HG02870 (cell line): ENCODE results near the gene ITPK1.

Experiments used
- ATAC-seq: cut with Tn5 transposase; IDR thresholded peaks from one replicate; pipeline ENCODE4 v1.9.1; 2021; ENCODE audit warnings: mild to moderate bottlenecking, moderate library complexity; ENCODE audit not compliant: unreplicated experiment

Gene ITPK1

DNA sequence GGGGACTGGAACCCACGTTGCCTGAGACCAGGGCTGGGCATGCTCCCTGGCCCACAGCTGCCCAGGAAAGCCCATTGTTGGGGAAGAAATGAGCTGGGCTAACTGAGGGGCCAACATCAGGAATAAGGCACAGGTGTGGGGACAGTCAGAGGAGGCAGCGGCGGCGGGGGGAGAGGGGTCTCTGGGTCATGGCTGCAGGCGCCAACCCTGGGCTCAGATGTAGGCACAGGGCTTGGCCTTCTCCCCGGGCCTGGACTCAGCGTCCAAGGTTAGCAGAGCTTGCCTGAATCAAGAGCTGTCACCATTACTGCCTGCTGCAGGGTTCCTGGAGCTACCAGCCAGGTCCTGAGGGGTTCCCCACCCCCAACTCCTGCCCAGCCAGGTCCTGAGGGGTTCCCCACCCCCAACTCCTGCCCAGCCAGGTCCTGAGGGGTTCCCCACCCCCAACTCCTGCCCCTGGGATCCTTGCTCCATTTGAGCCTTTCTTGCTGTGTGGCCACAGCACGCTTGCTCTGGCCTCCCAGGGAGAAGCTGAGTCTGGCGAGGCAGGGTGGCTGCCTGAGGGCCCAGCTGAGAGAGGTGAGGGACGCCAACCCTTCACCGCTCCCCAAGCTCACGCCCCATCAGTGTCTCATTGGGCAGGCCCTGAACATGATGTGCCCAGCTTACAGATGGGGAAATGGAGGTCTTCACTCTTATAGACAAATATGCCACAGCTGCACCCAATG, 186.6 kb downstream of the ITPK1 start:
- ATAC-seq, result no peak

DNA sequence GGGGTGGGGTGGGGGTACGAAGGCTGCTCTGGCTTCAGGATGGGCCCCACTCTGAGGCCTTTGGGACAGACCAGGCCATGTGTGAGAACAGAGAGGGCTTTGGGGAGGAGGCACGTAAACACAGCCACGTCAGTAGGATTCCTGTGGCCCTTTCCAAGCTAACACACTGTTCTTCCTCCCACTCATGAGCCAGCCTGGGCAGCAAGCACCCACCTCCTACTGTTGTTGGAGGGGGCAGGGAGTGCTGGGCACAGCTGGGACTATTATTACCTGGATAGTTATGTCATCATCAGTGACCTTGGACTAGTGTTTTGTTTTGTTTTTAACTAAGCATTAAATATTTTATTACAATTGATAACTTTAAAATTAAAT, 187.5 kb downstream of the ITPK1 start:
- no peak for ATAC-seq

DNA sequence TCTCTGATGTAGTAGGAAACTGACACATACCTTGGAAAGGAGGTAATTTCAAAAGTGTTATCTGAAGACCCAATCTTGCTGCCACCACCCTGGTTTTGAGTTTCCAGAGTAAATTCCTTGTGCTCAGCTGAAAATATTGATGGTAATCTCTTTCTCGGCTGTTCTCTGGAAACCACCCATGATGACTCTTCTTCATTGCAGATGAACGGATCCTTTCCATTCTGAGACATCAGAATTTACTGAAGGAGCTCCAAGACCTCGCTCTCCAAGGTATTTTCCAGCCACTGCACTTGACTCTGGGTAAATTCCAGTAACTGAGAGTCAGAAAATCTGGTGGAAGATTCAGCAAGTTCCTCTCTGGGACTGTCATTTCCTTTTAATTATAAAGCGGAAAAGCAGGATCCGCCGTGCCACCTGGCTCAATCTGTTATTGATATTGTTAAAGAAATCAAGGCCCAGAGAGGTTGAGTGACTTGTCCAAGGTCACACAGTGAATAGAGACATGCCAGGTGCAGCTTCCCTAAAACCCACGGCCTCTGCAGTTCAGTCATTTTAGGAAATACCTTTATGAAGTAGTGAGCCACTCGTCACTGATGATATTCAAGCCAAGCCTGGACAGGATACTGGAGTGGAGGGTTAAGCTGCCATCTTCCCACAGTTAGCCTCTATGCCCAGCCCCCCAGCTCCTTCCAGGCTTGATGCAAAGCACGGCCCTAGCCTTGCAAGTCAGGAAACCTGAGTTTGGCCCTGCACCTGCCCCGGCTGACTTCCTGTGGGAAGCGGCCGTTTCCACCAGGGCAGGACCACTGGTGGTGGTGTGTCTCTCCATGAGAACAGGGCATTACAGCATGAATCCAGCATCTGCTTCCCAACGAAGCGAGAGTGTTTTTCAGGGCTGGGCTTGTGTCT, 188.1 kb downstream of the ITPK1 start:
- no peak for ATAC-seq

DNA sequence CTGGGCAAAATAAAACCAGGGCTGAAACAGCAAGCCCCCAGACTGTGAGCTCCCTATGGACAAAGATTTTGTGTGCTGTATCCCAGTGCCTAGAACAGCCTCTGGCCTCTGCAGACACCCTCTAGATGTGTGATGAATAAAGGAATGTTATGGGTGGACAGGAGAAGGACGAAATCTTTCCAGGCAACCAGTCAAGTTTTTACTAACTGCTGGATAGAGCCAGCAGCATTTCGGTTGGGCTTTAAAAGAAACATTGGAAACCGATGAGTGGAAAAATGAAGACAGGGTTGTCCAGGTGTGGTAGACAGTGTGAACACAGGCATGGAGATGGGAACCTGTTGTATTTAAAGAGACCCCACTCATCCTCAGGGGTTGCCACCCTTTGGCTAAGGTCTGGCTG, 188.8 kb downstream of the ITPK1 start:
- ATAC-seq, result no peak

DNA sequence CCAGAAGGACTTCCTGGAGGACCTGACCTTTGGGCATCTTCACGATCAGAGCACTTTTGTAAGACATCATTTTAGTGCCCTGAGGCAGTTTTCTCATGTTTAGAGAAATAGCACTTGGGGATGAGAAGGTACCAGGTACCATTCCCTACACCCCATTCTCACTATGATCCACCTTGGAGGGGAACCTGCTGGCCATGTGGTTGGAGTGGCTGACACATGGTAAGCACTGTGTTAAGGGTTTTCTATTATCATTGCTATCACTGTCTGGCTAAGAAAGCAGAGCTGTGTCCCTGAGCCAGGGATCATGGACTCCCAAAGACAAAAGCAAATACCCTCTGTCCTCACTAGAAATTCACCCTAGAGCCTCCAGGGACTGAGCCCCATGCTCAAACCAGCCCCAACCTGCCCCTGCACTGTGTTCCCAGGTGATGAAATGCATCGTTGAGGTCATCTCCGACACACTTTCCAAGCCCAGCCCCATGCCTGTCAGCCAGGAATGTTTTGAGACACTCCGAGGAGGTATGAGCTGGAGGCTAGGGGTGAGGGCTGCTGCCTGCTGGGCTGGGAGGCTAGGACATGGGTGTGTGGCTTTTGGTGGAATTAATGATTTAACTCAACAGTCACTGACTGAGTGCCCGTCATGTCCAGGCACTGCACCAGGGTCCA, 189.4 kb downstream of the ITPK1 start:
- no peak for ATAC-seq

DNA sequence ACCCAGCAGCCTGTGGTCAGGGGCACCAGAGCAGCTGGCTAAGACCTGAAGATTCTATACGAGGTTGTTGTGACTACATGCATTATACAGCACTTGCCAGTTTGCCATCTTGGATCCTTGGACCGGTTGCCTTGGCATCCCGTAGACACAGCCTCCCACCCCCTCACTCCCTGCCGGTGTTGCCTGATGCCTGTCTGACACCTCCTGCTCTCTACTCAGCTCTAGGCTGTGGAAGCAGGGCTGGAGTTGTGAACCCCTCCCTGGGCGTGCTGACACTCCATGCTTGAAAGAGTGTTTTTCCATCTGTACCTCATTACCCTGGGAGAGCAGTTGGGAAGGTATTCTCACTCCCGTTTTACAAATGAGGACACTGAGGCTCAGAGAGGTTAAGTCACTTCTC, 190.3 kb downstream of the ITPK1 start:
- ATAC-seq, result no peak

DNA sequence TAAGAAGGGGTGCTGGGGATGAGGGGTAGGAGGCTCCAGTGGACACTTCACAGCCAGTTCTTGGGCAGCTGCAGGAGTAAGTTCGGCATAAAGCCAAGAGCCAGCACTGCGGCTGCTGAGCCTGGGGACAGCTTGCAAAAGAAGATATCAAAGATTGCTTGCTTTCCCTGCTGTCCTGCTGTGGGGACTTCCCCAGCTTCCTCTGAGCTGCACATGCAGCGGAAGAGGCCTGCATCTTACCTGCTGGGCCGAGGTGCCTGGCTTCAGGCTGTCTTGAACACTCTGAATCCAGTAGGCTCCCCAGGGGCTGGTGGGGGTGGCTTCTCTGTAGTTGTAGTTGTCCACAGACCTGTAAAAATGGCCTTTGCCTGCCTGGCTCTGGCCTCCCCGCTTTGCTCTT, 191.5 kb downstream of the ITPK1 start:
- no peak for ATAC-seq

- no peak for ATAC-seq
Observed at GRCh38 chr14:92923744-92924103, 192.0 kb downstream of the ITPK1 start.

GRCh38 chr14:92922883-92923743, 192.6 kb downstream of the ITPK1 start, which contains the start of gene CHGA:
TSS of gene CHGA (plus strand) at chr14:92923150. CDS start at chr14:92923360, 210 bp downstream.
- no peak for ATAC-seq

DNA sequence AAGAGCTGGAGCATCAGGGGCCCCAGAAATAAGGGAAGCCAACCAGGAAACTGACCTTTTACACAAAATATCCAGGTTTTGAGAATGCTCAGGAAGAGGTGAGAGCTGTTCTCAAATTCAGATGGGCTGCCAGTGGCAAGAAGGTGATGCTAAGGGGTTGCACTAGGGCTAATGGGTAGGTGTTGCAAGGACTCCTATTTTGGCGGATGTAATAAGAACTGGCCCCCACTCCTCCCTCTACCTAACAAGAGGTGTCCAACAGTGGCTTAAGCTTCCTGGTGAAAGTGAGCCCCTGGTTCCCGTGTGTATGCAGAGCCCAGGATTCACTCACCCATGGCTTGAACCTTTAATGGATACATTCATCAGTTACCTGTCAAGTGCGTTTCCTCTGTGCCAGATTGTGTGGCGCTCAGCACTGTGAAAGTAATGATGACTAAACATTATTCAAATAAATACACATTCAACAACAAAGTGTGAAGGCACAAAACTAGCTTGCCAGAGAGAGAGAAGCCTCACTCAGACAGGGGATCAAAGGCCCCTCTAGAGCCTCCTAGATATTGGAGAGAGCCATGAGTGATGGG, 193.5 kb downstream of the ITPK1 start:
- no peak for ATAC-seq

GRCh38 chr14:92920001-92920400, 195.7 kb downstream of the ITPK1 start:
- no peak for ATAC-seq

DNA sequence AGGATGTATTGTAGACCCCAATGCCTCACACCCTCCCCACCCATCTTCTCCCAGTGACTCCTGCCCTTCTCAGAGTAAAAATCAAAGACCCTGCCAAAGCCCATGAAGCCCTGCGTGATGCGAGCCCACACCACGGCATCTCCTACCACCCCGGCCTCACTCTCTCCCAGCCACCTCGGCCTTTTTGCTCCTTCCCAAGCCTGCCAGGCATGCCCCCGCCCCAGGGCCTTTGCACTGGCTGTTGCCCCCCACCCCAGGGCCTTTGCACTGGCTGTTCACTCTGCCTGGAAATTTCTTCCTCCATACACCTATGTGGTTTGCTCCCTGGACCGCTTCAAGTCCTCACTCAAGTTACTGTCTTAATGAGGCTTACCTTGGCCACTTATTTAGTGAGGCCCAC, 197.8 kb downstream of the ITPK1 start:
- no peak for ATAC-seq

GRCh38 chr14:92917041-92917940, 198.4 kb downstream of the ITPK1 start:
- ATAC-seq, result no peak

DNA sequence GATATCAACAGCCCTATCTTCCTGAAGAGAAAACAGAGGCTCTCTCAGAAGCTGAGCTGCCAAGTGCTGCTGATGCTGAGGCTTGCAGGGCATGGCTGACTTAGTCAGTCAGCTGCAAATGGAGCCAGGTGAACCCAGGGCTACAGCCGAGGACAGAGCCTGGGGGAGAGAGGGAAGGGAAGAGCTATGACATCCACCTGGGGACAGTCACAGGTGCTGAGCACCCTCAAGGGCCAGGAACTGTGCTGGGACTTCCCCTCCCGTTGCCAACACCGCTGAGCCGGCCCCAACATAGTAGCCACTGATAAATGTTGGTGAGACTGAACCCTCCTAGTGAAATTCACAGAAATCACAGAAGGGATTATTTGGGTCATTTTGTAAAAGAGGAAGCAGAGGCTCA, 199.5 kb downstream of the ITPK1 start:
- ATAC-seq, result no peak

GRCh38 chr14:92914087-92914656, 201.6 kb downstream of the ITPK1 start:
- ATAC-seq, result no peak

DNA sequence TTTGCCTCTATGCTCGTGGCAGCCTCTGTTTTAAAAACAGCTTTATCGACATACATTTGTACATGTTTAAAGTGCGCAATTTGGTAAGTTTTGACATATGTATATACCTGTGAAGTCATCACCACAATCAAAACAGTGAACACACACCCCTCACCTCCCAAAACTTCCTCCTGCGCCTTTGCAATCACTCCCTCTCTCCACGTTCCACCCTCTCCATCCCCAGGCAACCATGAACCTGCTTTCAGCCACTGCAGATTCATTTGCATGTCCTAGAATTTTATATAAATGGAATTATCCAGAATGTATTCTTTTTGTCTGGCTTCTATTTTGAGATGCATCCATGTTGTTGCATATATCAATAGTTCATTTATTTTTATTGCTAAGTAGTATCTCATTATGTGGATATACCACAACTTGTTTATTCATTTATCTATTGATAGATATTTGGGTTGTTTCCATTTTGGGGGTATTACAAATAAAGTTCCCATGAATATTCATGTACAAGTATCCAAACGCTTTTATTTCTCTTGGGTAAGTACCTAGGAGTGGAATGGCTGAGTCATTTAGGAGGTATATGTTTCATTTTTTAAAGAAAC, 208.3 kb downstream of the ITPK1 start:
- ATAC-seq, result no peak

DNA sequence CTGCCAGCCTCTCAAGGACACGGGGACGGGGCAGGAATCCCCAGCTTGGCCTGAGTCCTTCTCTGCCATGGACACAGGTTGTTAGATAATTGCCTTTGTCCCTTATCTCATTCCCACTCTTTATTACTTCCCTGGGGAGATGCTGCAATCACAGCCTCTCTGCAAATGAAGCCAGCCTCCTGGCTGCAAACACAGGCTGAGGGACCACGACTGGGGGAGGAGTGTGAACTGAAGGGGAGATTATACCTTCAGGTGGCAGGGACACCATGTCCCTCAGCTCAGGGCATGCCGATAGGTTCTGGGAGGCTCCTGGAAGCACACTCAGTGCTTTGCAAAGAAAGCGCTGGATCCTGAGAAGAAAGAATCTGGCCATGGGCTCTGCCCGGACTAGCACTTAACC, 208.9 kb downstream of the ITPK1 start:
- no peak for ATAC-seq

- ATAC-seq, result no peak
Observed at GRCh38 chr14:92906420-92906819, 209.3 kb downstream of the ITPK1 start.

DNA sequence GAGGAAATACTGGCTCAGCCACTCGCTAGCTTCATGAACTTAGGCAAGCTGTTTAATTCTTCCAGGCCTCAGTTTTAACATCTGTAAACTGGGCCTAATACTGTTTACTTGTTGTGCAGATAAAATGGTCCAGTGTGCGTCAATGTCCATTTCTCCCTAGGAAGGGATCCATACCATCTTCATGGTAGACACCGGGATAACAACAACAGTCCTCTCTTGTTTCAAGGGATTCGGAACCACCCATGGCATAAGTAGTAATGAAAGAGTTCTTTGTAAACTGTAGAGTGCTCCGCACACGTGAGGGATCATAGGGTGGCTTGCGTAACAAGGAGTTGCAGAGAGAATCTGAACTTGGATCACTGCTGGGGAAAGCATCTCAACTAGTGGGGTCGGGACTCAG, 210.1 kb downstream of the ITPK1 start:
- no peak for ATAC-seq
